Measurements from ENCODE around the gene ARL3. TPM values are rescaled to one million over a fixed set of nuclear protein-coding genes. Genes with fewer than 3 reads are reported as not detected.
A peak's percentile ranks its signal among the peaks of the same experiment; 100 is the strongest.
"Not testable (repeated sequence)": the region's sequence is repeated elsewhere in the genome, so short reads cannot be mapped to it uniquely, and the experiment has no call there.

ARL3 gene
- total RNA-seq, 2 donors from 2014 or later = 2.5 to 4.2 TPM

DNA sequence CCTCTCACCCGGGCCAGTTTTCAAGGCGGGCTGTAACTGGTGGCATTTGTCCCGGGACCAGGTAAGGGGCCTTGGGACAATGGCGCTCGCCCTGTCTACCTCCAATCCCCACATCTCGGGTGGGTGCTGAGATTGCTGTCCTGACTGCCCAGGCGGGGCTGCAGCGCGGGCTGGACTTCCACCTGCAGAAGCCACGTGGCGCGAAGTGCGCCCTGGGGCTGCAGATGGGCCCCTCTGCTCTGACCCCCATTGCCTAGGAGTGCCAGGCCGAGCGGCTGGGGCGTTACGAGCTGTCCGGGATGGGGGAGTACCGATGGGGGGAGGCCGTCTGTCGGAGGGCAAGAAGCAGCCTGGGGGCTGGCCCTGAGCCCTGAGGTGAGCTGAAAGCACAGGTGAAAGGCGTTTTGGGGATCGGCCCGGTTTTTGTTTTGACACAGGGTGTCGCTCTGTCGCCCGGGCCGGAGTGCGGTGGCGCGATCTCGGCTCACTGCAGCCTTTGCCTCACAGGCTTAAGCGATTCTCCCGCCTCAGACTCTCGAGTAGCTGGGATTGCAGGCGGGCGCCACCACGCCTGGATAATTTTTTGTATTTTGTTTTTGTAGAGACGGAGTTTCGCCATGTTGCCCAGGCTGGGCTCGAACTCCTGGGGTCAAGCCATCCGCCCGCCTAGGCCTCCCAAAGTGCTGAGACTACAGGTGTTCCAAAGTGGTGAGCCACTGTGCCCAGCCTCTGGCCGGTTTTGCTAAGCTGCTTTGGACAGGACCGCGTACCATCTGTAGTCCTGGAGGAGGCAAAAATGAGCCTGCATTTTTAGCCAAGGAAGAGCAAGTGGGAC, 641 bp upstream of the ARL3 start, which contains the start of gene SFXN2:
SFXN2 (plus strand) TSS at position 16 of the 835 bp plus-strand sequence. CDS start 12,001 bp downstream, outside the sequence.
- ATAC-seq (peak; percentile 40), DNase-seq (peak; percentile 51 to 64)
- intact Hi-C loops (cut with DNase I, micrococcal nuclease) = loop anchor here in 1 of 2 donors (2.0 to 5.0 kb wide), 2 partner anchors 28 to 213 kb away; partner anchors contain the start of genes ACTR1A, SUFU and WBP1L

DNA sequence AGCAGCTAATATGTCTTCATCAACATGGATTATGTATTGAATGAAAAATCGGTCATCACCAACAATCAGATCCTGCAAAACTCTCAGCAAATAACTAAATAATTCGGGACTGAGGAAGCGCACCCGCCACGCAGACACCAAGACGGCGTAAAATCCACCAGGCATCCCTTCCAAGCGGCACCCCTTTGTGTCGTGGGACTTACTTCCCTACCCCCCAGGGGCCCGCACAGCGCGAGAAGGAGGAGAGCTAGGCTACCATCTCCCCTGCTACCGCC, 721 bp downstream of the ARL3 start:
- intact Hi-C loops (cut with DNase I, micrococcal nuclease) = loop anchor here in 1 of 2 donors (5.0 kb wide), 1 partner anchor 211 kb away; the partner anchor contains the start of genes ACTR1A and SUFU
- DNase-seq (no peak), ATAC-seq (peak; percentile 44)

DNA sequence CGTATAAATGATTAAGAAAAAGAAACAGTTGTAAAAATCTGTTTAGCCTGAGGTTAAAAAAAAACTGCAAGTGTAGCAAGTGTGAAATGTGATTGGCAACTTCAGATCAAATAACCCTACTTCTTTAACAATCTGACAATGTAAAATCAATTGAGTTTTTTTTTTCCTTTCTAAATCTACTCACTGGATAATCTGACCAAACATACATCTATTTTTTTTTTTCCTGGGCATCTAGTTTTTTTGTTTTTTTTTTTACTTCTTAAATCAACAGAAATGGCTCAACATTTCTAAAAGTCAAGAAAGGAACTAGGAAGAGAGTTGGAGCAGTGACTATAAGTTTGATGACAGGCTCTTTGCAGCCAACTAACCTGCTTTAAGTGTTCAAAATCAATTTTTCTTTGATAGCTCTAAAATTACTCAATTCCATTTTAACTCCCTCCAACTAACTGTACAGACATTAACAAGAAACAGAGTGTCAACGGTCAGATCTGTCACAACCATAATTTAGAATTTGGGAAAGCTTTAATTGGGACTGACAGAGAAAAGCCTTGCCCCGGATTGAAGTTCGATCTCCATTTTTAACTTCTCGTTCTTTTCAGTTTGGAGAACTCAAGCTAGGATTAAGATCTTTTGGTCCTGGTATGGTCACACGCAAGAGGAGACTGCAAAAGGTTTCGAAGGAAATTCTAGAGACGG, 1.2 kb downstream of the ARL3 start:
- ATAC-seq (no peak), DNase-seq (no peak)
- intact Hi-C loops (cut with DNase I, micrococcal nuclease) = loop anchor here in 1 of 2 donors (5.0 kb wide), 1 partner anchor 211 kb away; the partner anchor contains the start of genes ACTR1A and SUFU

DNA sequence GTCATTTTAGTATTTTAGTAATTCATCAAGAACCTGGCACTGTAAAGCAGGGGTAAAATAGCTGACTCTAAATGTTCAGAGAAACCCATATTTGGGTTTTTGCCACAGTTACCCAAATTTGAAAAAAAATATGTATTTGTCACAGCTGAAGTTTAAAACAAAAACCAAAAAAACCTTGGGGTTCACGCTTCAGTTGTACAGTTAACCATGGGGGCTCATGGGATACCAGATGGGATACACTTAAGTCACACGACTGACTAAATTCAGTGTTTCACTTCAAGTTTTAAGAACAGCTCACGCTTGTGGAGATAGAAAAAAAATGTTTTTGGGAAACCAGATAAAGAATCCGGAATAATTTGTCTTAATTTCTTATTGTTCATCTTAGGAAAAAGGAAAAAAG, 2.1 kb downstream of the ARL3 start:
- DNase-seq (no peak), ATAC-seq (no peak)
- intact Hi-C loops (cut with DNase I, micrococcal nuclease) = loop anchor here in 1 of 2 donors (5.0 kb wide), 1 partner anchor 210 kb away; the partner anchor contains the start of genes ACTR1A and SUFU

DNA sequence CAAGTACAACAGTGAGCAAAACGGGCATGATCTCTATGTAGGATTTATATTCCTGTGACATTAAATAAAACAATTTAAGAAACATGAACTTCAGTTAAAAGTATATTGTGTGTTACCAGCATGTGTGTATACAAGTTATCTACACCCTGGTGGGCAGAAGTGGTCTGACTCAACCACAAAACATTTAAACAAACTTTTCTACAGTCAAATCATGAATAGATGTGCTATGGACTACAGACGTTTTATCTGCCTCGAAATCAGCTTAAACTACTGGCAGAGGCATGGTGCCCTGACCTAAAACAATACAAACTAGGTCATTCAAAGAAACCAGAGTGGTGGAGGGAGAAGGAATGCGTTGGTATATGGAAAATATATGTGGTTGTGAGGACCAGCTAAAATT, 3.6 kb downstream of the ARL3 start:
- intact Hi-C loops (cut with DNase I, micrococcal nuclease) = loop anchor here in 1 of 2 donors (5.0 kb wide), 1 partner anchor 208 kb away; the partner anchor contains the start of genes ACTR1A and SUFU
- ATAC-seq = no peak
- DNase-seq = no peak

DNA sequence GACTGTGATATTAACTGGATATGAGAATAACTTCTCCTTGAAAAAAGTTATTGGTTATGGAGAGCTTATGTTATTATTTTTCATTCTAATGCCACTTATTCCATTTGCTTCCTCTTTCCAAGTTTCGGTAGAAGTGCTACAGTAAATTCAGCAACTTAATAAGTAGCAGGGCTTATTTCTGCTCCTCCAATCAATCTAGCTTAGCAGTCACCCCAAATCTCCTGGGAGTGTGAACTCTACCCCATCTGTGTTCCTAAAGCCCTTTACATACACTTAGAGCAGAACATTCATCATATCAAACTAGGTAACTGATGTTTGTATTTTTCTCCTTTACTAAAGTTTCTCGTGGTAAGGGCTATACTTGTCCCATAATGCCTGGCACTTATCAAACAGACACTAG, 8.7 kb downstream of the ARL3 start:
- intact Hi-C loops (cut with DNase I, micrococcal nuclease) = no loop called here
- no peak for DNase-seq
- ATAC-seq = no peak

DNA sequence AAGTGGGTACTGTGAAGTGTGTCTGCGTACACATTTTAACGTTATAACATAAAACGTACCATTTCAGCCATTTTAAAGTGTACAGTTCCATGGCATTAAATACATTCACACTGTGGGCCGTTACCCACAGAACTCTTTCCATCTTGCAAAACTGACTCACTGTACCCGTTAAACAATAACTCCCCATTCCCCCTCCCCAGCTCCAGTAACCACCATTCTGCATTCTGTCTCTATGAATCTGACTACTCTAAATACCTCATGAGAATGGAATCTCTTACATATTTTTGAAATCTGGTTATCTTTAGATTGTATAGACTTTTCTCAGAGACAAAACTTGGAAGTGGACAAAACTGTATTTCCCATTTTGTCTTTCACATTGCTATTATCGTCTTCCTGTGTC, 9.3 kb downstream of the ARL3 start:
- intact Hi-C loops (cut with DNase I, micrococcal nuclease) = no loop called here
- ATAC-seq (no peak), DNase-seq (no peak)

DNA sequence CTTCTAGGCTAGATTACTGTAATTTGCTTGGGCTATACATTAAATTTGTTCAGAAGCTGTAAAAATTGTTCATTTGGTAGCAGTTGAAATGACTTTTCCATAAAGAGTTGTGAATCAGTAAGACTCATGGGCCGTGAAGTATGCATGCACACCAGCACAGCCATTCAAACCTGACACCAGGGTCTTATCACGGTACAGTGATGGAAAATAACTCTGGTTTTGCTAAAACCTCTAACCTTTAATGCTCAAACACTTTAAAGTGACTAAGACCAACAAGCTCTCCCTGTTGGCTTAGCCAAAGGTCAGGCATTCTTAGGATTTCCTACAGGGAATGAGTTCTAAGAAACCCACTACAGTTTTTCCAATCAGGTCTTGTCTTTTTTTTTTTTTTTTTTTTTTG, 11.5 kb downstream of the ARL3 start:
- DNase-seq (no peak), ATAC-seq (no peak)
- intact Hi-C loops (cut with DNase I, micrococcal nuclease) = no loop called here

DNA sequence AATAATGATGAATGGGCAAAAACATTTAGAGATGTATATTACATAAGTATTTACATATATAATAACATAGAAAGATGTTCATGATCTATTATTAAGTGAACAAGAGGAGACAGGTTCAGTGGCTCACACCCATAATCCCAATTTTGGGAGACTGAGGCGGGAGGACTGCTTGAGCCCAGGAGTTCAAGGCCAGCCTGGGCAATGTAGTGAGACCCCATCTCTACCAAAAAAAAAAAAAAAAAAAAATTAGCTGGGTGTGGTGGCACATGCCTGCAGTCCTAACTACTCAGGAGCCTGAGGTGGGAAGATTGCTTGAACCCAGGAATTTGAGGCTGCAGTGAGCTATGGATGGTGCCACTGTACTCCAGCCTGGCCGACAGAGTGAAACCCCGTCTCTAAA, 12.4 kb downstream of the ARL3 start:
- DNase-seq (no peak), ATAC-seq (no peak)
- intact Hi-C loops (cut with DNase I, micrococcal nuclease) = no loop called here

DNA sequence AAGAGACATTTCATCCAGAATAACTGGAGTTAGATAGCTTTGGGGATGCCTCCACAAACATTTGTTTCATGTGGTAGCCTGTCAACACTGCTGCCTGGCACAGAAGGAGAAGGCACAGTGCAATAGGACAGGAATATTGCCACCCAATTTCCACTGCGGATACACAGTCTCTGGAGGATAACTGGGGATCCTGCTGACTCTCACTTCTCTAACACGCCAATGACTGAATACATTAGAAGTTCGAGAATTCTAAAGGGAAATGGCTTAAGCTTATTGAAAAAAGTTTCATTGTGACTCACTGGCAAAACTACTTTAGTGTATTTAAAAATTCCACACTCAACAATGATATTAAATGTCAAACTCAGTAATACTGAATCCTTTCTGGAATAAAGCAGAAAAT, 12.9 kb downstream of the ARL3 start:
- DNase-seq = no peak
- intact Hi-C loops (cut with DNase I, micrococcal nuclease) = no loop called here
- no peak for ATAC-seq

DNA sequence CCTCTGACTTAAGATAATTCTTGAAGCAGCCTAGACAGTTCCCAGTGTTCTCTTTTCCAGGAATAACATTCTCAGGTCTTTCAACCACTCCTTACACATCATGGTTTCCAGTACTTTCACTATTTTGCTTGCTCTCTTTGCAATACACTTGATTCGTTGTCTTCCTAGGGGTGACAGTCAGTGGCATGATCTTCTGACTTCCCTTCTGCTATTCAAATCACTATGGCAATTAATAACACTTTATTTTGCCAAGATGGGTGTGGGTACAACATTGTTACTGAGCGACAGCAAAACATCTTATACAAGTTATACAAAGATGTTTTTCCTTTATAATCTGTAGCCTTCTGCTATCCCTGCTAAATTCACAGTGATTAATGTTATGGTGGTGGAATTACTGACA, 15.3 kb downstream of the ARL3 start:
- ATAC-seq (no peak), DNase-seq (no peak)
- intact Hi-C loops (cut with DNase I, micrococcal nuclease) = no loop called here

DNA sequence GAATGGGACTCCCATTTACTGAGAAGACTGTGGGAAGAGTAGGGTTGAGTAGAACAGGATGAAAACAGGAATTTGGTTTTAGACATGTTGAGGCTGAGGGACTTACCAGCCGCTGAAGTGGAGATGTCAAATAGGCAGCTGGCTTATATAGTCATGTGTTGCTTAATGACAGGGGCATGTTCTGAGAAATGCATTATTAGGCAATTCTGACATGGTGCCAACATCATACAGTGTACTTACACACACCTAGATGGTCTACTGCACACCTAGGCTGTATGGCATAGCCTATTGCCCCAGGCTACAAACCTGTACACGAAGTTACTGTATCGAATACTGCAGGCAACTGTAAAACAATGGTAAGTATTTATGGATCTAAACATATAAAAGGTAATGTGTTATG, 17.5 kb downstream of the ARL3 start:
- no peak for ATAC-seq
- DNase-seq = no peak
- intact Hi-C loops (cut with DNase I, micrococcal nuclease) = no loop called here

DNA sequence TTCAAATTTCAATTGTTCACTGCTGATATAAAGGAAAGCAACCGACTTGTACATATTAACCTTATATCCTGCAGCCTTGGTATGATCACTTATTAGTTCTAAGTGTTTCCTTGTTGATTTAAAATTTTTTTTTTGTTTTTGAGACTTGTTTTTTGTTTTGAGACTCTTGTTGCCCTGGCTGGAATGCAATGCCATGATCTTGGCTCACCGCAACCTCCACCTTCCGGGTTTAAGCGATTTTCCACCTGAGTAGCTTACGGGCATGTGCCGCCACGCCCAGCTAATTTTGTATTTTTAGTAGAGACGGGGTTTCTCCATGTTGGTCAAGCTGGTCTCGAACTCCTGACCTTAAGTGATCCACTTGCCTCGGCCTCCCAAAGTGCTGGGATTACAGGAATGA, 18.8 kb downstream of the ARL3 start:
- intact Hi-C loops (cut with DNase I, micrococcal nuclease); ATAC-seq: not testable (repeated sequence)

DNA sequence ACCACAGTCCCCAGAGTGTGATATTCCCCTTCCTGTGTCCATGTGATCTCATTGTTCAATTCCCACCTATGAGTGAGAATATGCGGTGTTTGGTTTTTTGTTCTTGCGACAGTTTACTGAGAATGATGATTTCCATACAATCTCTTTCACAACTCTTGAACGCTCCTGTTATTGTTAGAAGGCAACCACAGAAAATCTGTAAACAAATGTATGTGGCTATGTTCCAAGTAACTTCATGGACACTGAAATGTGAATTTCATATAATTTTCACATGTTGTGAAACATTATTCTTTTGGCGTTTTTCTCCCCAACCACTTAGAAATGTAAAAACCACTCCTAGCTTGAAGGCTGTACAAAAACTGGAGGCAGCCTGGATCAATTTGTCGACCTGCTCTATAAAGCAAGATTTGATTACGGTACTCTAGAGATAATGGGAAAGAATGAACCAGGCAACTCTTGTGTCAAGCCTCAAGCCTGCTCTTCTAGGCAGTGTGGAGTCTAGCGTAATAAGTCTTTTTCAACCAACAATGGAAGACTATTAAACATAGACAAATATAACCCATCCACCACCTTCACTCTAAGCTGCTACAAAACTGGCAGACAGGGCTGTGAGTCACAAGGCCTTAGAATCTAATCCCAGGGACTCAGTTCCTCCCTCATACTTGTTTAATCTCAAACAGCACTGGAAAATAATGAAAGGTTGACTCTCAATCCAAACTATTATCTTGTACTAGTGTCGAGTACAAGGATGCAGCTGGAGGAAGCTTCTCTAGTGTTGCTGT, 22.7 kb downstream of the ARL3 start:
- ATAC-seq (no peak), DNase-seq (no peak)
- intact Hi-C loops (cut with DNase I, micrococcal nuclease) = no loop called here

More for the DNA sequence above, 18.8 kb downstream of the ARL3 start:
- DNase-seq = not testable (repeated sequence)

DNA sequence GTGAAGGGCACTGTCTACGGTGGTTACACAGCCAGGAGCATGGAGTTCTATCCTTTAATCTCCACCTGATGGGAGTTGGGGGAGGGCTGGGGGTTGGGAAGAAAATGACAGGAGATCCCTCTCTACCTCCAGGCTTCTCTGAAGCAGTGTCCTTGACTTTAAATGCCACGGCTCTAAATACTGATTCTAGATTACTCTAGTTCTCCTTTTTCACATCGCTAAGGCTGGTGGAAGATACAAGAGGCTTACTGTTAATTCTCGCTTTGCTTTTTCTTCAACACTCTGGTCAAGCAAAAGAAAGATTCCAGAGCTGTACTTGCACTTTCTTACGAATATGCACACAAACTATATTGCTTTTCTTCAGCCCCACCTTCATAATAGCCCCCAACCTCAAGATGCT, 30.5 kb downstream of the ARL3 start:
- intact Hi-C loops (cut with DNase I, micrococcal nuclease) = no loop called here
- DNase-seq = no peak
- ATAC-seq = no peak

DNA sequence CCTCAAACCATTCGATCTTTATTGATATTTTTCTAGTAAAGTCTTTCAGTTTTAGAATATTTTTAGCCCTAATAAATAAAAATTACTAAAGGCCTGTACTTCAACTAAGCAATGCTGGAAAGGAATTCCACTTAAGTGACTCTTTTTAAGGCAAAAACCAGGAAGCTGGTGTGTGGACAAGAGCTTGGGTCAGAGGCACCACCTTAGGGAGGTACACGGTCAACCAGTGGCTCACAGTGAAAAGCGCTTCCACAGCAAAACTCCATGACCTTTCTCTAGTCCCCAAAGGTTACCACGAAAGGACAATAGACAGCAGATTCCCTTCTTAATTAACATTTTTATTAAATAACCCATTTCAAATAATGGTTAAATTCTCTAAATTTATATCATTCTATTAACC, 31.2 kb downstream of the ARL3 start:
- ATAC-seq = no peak
- intact Hi-C loops (cut with DNase I, micrococcal nuclease) = no loop called here
- no peak for DNase-seq

DNA sequence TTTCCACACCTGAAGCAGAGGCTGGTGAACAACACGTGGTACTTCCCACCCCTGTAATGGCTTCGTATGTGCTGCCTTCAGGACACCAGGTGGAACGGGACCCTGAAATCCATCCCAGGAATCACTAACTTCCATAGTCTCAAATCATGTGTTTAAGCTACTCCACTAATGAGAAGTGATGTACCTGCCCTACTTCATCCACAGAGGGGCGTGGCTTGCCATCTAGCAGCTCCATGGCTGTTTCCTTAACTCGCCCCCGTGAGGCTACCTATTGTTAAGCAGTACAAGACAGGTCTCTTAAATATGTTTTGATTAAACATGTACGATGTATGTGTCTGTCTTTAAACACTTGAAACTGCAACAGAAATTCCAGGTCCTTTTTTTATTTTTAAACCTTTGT, 31.8 kb downstream of the ARL3 start:
- no peak for DNase-seq
- intact Hi-C loops (cut with DNase I, micrococcal nuclease) = no loop called here
- ATAC-seq = peak; percentile 72

DNA sequence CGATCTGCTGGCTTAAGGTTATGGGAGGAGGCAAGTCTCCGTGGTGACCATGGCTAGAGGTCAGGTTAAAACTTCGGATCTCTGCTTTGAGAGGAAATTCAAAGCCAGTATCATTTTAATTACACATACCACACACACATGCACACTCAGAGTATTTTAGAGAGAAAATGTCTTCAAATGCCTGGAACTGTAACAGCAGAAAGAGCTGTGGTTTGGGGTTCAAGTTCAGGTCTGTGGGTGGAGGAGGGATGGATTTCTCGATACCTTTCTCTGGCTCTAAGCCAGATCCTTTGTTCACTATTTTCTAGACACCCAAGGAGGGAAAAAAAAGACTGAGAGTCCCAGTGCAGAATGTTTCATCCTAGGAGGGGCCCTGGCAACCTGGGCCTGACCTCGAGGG, 32.5 kb downstream of the ARL3 start:
- ATAC-seq (no peak), DNase-seq (no peak)
- intact Hi-C loops (cut with DNase I, micrococcal nuclease) = no loop called here

DNA sequence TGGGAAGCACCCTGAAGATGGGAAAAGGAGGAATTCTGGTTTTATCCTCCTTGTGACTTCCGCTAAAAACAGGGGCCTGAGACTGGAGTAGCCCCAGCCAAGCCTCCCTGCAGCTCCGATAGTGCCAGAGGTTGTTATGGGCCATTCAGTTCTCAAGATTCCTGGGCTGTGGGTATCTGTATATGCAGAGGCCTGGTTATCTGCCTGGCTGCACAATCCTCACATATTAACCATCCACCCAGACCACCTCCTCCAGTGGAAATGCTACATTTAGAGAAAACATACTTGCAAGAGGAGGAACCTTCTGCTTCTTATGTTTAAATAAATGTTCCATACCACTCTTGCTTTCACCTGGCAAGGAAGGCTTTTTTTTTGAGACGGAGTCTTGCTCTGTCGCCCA, 34.6 kb downstream of the ARL3 start:
- ATAC-seq = no peak
- intact Hi-C loops (cut with DNase I, micrococcal nuclease) = no loop called here
- DNase-seq = no peak
